Type B pancreatic cell (in vitro differentiated cells): Measurements from ENCODE around the gene KIRREL3. TPM values are rescaled to one million over a fixed set of nuclear protein-coding genes. Genes with fewer than 3 reads are reported as not detected.

ENCODE experiments used
- DNase-seq: peaks from one replicate; pipeline ENCODE4 v3.0.0; 2021; ENCODE audit warnings: mixed read lengths; ENCODE audit not compliant: unreplicated experiment; ENCODE audit errors: extremely low spot score
- H3K27ac Mint-ChIP-seq: 2 replicates; pipeline ENCODE4 v1.8.0; 2021; ENCODE audit warnings: mild to moderate bottlenecking, mixed read lengths
- H3K27me3 Mint-ChIP-seq: 2 replicates; pipeline ENCODE4 v1.8.0; 2021; ENCODE audit warnings: mixed read lengths
- H3K36me3 Mint-ChIP-seq: 2 replicates; pipeline ENCODE4 v1.8.0; 2021; ENCODE audit warnings: mixed read lengths
- H3K4me1 Mint-ChIP-seq: one replicate; pipeline ENCODE4 v1.8.0; 2021; ENCODE audit warnings: mixed read lengths; ENCODE audit not compliant: unreplicated experiment
- H3K4me3 Mint-ChIP-seq: 2 replicates; pipeline ENCODE4 v1.8.0; 2021; ENCODE audit warnings: mild to moderate bottlenecking, mixed read lengths
- H3K9me3 Mint-ChIP-seq: 2 replicates; pipeline ENCODE4 v1.8.0; 2021; ENCODE audit warnings: mixed read lengths
- total RNA-seq: library from RNA; stranded (reverse); gene quantifications from 2 replicates; pipeline ENCODE4 v1.2.1, GENCODE V29; 2021; ENCODE audit warnings: low replicate concordance
- TF ChIP-seq, protein P1 (sequence below): fragments of 200-600 bp; sonication (generic); conservative IDR thresholded peaks from 2 replicates; pipeline ENCODE4 v1.5.0; 2021; ENCODE audit warnings: antibody characterized with exemption, mild to moderate bottlenecking

Gene KIRREL3
- total RNA-seq, 1 donor from 2014 or later, result 4.1 TPM

DNA sequence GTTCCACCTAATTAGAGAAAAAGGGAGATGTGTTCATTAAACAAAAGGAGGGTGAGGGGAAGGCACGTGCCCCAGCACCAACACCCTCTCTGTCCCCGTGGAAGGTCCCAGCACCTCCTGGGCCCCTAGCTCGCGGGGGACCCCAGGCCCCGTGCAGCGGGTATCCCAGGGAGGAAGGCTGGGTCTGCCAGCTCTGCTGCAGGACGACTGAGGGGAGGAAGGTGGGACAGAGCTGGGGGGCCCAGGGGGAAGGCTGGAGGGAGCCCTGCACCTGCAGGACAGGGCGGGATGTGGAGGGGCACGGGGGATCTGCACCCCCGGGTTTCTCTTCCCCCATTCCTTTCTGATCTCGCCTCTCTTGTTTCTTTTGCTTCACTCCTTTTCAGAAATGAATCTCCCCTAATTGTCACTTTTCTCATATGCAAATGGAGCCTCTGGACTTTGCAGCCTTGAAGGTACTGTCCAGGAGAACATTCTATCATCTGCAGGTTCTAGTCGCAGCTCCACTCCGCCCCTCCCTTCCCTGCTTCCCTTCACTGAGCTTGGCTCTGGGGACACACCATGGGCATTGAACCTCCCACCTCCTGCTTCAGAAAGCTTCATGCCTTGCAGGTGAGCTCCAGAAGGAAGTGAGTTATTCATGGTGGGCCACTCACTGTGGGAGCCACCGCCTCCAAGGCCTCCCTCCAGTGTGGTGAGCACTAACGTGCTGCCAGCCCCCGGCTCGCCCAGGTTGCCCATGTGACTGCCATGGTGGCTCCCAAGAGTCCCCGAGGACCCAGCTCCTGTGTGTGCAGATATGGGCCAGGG lies 534.1 kb downstream of the KIRREL3 start:
- TF ChIP-seq, protein P1, sequence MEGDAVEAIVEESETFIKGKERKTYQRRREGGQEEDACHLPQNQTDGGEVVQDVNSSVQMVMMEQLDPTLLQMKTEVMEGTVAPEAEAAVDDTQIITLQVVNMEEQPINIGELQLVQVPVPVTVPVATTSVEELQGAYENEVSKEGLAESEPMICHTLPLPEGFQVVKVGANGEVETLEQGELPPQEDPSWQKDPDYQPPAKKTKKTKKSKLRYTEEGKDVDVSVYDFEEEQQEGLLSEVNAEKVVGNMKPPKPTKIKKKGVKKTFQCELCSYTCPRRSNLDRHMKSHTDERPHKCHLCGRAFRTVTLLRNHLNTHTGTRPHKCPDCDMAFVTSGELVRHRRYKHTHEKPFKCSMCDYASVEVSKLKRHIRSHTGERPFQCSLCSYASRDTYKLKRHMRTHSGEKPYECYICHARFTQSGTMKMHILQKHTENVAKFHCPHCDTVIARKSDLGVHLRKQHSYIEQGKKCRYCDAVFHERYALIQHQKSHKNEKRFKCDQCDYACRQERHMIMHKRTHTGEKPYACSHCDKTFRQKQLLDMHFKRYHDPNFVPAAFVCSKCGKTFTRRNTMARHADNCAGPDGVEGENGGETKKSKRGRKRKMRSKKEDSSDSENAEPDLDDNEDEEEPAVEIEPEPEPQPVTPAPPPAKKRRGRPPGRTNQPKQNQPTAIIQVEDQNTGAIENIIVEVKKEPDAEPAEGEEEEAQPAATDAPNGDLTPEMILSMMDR, result no peak
- H3K4me3 Mint-ChIP-seq, result no peak overlapping the region
- no peak overlapping the region for H3K27ac Mint-ChIP-seq
- H3K4me1 Mint-ChIP-seq, result peaks cover 4% of the 10 kb centered on the region
- H3K9me3 Mint-ChIP-seq, result no peaks in the 10 kb centered on the region
- H3K36me3 Mint-ChIP-seq, result no peaks in the 10 kb centered on the region
- H3K27me3 Mint-ChIP-seq, result peaks cover 32% of the 10 kb centered on the region
- DNase-seq, result no peak

DNA sequence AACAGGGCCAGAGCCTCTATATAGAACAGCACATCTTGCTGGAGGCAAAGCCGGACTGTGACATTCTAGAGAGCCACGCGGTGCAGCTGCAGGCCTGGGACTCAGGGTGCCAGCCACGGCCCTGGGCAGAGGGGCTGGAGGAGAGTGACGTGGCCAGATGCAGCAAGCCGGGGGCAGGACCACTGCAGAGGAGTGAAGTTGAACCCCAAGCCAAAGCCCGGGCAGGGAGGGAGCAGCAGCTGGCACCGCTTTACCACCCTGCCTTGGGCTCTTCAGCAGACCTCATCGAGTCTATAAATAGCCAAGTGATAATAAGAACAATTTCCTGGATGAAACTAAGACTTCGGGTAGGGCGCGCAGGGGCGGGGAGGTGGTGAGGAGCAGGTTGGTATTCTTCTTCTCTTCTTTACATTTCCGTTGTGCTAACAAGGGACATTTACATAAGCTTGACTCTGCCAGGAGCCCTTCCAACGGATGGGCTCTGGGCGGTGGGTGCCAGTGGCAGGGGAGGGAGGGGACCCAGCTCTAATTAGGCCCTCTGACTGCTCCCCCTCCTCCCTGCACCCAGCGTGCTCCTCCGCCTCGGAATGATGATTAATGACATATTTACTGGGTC lies 534.9 kb downstream of the KIRREL3 start:
- Mint-ChIP-seq H3K36me3 (no peaks in the 10 kb centered on the region), H3K27me3 (peaks cover 32% of the 10 kb centered on the region), H3K4me3 (no peak overlapping the region), H3K4me1 (peaks cover 4% of the 10 kb centered on the region), H3K27ac (no peak overlapping the region), H3K9me3 (no peaks in the 10 kb centered on the region)
- TF ChIP-seq, protein P1, result no peak
- no peak for DNase-seq

DNA sequence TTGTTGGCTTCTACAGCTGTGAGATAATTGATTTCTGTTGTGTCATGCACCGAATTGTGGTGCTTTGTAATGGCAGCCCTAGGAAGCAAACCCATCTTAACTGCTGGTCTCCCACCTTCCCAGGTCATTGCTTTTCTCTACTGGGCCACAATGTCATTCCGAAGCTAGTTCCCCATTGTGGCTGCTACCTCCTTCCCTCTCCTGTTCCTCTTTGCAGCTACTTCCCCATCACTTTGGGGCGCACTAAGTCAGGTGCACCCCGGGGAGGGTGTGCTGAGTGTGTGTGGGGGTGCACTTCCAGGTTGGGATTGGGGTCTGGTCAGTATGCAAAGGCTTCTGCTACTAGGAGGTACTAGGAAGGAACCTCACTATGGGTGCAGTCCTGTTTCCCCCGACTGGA lies 535.8 kb downstream of the KIRREL3 start:
- TF ChIP-seq, protein P1, result no peak
- Mint-ChIP-seq H3K27me3 (peaks cover 33% of the 10 kb centered on the region), H3K4me1 (peaks cover 5% of the 10 kb centered on the region)

DNA sequence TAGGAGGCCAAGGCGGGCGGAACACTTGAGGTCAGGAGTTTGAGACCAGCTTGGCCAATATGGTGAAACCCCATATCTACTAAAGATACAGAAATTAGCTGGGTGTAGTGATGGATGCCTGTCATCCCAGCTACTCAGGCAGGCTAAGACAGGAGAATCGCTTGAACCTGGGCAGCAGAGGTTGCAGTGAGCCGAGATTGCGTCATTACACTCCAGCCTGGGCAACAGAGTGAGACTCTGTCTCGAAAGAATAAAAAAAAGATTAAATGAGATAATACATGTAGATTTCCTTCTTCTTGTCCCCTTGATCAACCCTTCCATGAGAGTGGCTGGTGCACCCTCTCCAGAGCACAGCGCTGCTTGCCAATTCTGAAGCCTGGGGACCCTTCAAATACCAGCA lies 538.1 kb downstream of the KIRREL3 start:
- H3K36me3 Mint-ChIP-seq, result no peaks in the 10 kb centered on the region
- peaks cover 12% of the 10 kb centered on the region for H3K4me1 Mint-ChIP-seq
- no peak overlapping the region for H3K27ac Mint-ChIP-seq
- TF ChIP-seq, protein P1, result no peak
- peaks cover 39% of the 10 kb centered on the region for H3K27me3 Mint-ChIP-seq
- H3K9me3 Mint-ChIP-seq, result no peaks in the 10 kb centered on the region
- no peak for DNase-seq
- H3K4me3 Mint-ChIP-seq, result no peak overlapping the region

More for the DNA sequence above, 535.8 kb downstream of the KIRREL3 start:
- DNase-seq, result no peak
- no peak overlapping the region for H3K27ac Mint-ChIP-seq
- H3K36me3 Mint-ChIP-seq, result no peaks in the 10 kb centered on the region
- H3K4me3 Mint-ChIP-seq, result no peak overlapping the region
- no peaks in the 10 kb centered on the region for H3K9me3 Mint-ChIP-seq

DNA sequence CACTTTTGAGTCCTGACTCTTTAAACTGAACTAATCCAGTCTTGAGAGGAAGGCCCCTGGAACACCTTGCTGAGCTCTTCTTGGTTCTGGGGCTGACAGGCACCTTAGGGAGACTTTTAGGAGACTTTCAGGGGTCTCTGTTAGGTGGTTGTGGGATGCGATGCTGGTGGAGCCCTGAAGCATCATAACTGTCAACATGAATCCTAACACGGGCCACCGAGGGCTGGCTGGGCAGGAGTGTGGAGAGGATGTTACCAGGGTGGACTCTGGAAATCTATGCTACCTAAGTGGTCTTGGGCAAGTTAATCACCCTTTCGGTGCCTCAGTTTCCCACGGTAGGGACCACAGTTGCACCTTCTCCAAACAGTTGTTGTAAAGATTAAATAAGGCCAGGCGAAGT lies 538.6 kb downstream of the KIRREL3 start:
- H3K36me3 Mint-ChIP-seq, result no peaks in the 10 kb centered on the region
- H3K27me3 Mint-ChIP-seq, result peaks cover 39% of the 10 kb centered on the region
- TF ChIP-seq, protein P1, result no peak
- H3K4me3 Mint-ChIP-seq, result no peak overlapping the region
- H3K9me3 Mint-ChIP-seq, result no peaks in the 10 kb centered on the region
- no peak for DNase-seq
- peaks cover 12% of the 10 kb centered on the region for H3K4me1 Mint-ChIP-seq
- H3K27ac Mint-ChIP-seq, result no peak overlapping the region
